ENCODE data around the gene TRMO. TPM values are rescaled to one million over a fixed set of nuclear protein-coding genes. Genes with fewer than 3 reads are reported as not detected.

Gene TRMO
- total RNA-seq, 3 donors from 2014 or later, result 29.8 to 46.8 (median 35.4) TPM

DNA sequence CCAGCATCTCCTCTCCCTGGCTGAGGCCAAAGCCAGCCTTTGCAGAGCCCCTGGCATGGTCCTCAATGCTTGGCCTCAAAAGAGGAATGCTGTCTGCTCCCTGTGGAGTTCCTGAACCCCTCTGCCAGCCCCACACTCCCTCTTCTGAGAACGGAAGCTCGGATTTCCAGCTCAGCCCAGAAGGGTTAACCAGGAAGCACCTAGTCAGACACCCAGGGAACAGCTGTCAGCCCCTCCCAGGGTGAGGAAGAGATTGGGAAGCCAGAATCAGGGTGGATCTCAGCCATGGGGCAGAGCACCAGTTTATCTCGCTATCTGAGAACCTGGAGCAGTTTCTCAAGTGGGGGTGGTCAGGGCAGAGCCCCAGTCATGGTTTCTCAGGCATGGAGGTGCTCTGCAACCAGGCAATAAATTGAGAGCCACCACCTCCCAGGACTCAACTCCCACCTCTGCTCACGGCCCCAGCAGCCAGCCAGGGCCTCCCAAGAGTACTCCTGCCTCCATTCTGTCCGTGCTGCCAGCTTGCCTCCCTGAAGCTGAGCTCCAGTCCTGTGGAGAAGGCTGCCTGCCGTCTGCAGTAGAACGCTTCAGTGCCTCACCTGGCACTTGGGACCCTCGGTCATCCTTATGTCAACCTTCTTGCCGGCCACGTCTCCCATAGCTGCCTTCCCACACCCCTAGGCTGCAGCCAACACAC lies 61.7 kb downstream of the TRMO start:
- Histone ChIP-seq H3K9me3 (peaks cover 0 to 3% of the 10 kb centered on the region in 2 donors), H3K27me3 (peaks cover 0 to 60% of the 10 kb centered on the region in 2 donors), H3K4me1 (no peaks in the 10 kb centered on the region), H3K4me3 (no peak overlapping the region), H3K36me3 (no peaks in the 10 kb centered on the region), H3K27ac (no peak overlapping the region)
- intact Hi-C loops (cut with DNase I; ENCODE audit: low total_unique reads), result no loop called here
- TF ChIP-seq, protein P1, sequence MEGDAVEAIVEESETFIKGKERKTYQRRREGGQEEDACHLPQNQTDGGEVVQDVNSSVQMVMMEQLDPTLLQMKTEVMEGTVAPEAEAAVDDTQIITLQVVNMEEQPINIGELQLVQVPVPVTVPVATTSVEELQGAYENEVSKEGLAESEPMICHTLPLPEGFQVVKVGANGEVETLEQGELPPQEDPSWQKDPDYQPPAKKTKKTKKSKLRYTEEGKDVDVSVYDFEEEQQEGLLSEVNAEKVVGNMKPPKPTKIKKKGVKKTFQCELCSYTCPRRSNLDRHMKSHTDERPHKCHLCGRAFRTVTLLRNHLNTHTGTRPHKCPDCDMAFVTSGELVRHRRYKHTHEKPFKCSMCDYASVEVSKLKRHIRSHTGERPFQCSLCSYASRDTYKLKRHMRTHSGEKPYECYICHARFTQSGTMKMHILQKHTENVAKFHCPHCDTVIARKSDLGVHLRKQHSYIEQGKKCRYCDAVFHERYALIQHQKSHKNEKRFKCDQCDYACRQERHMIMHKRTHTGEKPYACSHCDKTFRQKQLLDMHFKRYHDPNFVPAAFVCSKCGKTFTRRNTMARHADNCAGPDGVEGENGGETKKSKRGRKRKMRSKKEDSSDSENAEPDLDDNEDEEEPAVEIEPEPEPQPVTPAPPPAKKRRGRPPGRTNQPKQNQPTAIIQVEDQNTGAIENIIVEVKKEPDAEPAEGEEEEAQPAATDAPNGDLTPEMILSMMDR (IDR thresholded peaks at IDR 0.05), result no peak
- TF ChIP-seq POLR2A (IDR thresholded peaks at IDR 0.05), result no peak
- no peak for TF ChIP-seq POLR2AphosphoS5 (IDR thresholded peaks at IDR 0.05)
- no peak for DNase-seq (ENCODE audit: low spot score in 2 of 2)

DNA sequence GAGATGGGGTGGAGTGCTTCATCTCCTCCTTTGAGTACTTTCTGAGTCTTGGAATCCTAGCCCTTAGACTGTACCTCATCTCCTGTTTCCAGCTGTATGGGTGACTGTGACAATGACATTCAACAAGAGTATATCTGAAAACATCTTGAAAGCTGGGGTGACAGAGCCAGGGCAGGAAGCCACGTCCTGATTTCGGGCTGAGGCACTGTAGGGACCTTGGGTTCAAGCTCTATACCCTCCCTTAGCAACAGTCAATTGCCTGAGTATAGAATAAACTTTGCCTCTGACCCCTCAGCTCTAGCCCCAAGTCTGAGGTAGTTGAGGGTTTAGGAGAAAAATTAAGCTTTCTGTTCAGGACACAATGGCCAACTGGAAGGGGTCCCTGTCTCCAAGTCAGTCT lies 63.0 kb downstream of the TRMO start:
- intact Hi-C loops (cut with DNase I; ENCODE audit: low total_unique reads), result no loop called here
- Histone ChIP-seq H3K27me3 (peaks cover 5 to 72% of the 10 kb centered on the region in 2 donors), H3K4me1 (no peaks in the 10 kb centered on the region), H3K36me3 (no peaks in the 10 kb centered on the region), H3K9me3 (peaks cover 0 to 4% of the 10 kb centered on the region in 2 donors), H3K27ac (no peak overlapping the region), H3K4me3 (no peak overlapping the region)
- TF ChIP-seq POLR2AphosphoS5 (IDR thresholded peaks at IDR 0.05), result no peak
- TF ChIP-seq POLR2A (IDR thresholded peaks at IDR 0.05), result no peak
- TF ChIP-seq, protein P1 (IDR thresholded peaks at IDR 0.05), result no peak
- no peak for DNase-seq (ENCODE audit: low spot score in 2 of 2)

DNA sequence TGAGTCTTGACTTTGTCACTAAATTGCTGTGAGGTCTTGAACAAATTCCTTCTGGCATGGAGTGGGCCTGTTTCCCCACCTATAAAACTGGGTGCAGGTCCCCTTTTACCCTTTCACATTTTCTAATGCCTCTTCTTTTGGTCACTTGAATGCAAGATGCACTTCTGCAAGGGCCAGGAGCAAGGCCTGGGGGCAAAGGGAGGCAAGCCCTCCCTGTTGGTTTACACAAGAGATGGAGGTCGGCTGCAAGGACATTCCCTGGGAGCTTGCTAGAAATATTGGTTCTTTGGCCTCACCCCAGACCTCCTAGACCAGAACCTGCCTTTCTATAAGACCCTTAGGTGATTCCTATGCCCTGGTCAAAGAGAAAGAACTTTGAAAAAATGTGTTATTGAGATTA lies 63.5 kb downstream of the TRMO start:
- intact Hi-C loops (cut with DNase I; ENCODE audit: low total_unique reads), result no loop called here
- Histone ChIP-seq H3K9me3 (peaks cover 0 to 5% of the 10 kb centered on the region in 2 donors), H3K36me3 (no peaks in the 10 kb centered on the region), H3K27me3 (peaks cover 5 to 77% of the 10 kb centered on the region in 2 donors), H3K4me3 (no peak overlapping the region), H3K27ac (no peak overlapping the region), H3K4me1 (peaks cover 0 to 2% of the 10 kb centered on the region in 2 donors)
- TF ChIP-seq POLR2AphosphoS5 (IDR thresholded peaks at IDR 0.05) (no peak), POLR2A (IDR thresholded peaks at IDR 0.05) (no peak)
- TF ChIP-seq, protein P1 (IDR thresholded peaks at IDR 0.05), result no peak
- DNase-seq (ENCODE audit: low spot score in 2 of 2), result no peak

DNA sequence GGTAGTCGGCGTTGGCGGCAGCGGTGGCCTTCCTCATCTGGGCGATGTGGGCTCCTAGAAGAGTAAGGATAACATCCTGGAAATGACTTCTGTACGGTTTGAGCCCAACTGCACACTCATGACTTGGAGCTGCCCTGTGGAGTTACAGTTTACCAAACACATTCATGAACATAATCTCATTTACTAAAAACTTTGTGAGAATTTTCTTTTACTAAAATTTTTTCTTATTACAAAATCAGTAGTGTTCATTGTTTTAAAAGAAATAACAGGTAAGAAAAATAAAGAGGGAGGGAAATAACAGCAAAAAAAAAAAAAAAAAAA lies 63.9 kb downstream of the TRMO start:
- DNase-seq (ENCODE audit: low spot score in 2 of 2), result no peak
- intact Hi-C loops (cut with DNase I; ENCODE audit: low total_unique reads), result no loop called here
- Histone ChIP-seq H3K9me3 (peaks cover 0 to 5% of the 10 kb centered on the region in 2 donors), H3K27ac (no peak overlapping the region), H3K36me3 (no peaks in the 10 kb centered on the region), H3K27me3 (peaks cover 8 to 82% of the 10 kb centered on the region in 2 donors), H3K4me1 (peaks cover 2 to 6% of the 10 kb centered on the region in 2 donors), H3K4me3 (no peak overlapping the region)
- TF ChIP-seq POLR2AphosphoS5 (IDR thresholded peaks at IDR 0.05), result no peak
- TF ChIP-seq POLR2A (IDR thresholded peaks at IDR 0.05), result no peak
- TF ChIP-seq, protein P1 (IDR thresholded peaks at IDR 0.05), result no peak

DNA sequence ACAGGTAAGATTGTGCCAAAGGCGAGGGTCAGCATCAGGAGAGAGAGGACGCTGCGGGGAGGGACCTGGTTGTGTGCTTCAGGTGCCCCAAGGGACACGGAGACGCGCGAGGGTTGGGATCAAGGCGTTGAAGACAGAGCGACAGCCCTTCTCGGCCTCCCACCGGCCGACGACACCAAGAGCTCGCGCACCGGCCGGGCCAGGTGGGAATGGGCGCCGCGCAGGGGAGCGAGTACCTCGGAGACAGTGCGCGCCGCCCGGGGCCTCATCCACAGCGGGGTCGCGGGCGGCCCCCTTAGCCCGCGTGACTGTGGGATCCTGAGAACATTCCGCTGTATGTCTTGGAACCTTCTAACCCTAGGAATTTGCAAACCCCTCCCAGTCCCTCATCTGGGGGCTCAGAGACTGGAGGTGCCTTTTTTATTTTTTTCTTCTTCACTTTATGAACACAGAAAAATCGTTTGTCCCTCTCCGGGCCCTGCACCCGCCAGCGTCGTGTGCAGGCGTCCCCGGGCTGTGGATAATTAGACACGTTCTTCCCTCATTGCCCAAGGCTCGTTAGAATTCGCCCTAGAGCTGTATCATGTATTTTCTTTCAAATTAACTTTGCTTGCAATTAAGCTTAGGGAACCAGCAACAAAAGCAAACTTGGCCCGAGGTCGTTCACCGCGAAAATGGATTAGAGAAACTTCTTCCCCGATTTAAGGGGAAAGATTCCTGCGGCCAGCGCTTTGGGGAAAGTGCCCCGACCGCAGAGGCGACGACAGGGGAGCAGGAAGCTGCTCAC lies 64.5 kb downstream of the TRMO start:
- Histone ChIP-seq H3K9me3 (peaks cover 0 to 5% of the 10 kb centered on the region in 2 donors), H3K4me1 (peaks cover 5 to 6% of the 10 kb centered on the region in 2 donors), H3K4me3 (no peak overlapping the region), H3K36me3 (no peaks in the 10 kb centered on the region), H3K27me3 (peaks cover 8 to 83% of the 10 kb centered on the region in 2 donors), H3K27ac (no peak overlapping the region)
- no peak for DNase-seq (ENCODE audit: low spot score in 2 of 2)
- TF ChIP-seq POLR2A (IDR thresholded peaks at IDR 0.05) (no peak), POLR2AphosphoS5 (IDR thresholded peaks at IDR 0.05) (no peak)
- TF ChIP-seq, protein P1 (IDR thresholded peaks at IDR 0.05), result no peak
- intact Hi-C loops (cut with DNase I; ENCODE audit: low total_unique reads), result no loop called here

All from breast epithelium (tissue), 4 donors.